Iris pigment epithelial cell (primary cell): ENCODE data around the gene IDS.
"Not testable (repeated sequence)": the region's sequence is repeated elsewhere in the genome, so short reads cannot be mapped to it uniquely, and the experiment has no call there.

Experiments
- DNase-seq: peaks from one replicate; pipeline ENCODE4 v3.0.0-alpha.2; 2011; ENCODE audit warnings: low read depth

The IDS gene

DNA sequence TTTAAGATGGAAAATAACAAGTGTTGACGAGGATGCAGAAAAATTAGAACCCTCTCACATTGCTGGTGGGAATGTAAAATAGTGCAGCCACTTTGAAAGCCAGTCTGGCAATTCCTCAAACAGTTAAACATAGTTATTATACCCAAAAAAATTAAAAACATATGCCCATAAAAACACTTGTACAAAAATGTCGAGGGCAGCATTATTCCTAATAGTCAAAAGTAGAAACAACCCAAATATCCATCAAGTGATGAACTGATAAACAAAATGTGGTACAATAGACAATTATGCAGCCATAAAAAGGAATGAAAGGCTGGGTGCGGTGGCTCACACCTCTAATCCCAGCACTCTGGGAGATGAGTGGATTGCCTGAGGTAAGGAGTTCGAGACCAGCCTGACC lies 6.3 kb downstream of the IDS start:
- DNase-seq, result no peak

DNA sequence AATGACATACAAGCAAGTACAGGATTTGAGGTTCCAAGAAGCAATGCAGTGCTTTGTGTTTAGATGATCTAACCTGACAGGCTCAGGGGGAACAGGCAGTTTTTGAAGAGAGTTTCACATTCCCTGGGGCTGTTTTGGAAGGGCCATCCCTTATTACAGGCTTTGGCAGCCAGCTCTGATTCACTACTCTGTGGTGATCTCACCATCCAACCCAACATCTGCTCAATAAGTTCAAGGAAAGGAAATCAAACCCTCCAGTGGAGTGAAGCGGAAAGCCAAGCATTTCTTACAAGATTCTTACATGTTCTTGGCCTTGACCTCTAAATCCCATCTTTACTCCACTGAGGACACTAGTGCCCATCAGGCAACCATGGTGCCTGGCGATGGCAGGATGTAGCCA lies 7.5 kb downstream of the IDS start:
- peak; percentile 42 for DNase-seq

DNA sequence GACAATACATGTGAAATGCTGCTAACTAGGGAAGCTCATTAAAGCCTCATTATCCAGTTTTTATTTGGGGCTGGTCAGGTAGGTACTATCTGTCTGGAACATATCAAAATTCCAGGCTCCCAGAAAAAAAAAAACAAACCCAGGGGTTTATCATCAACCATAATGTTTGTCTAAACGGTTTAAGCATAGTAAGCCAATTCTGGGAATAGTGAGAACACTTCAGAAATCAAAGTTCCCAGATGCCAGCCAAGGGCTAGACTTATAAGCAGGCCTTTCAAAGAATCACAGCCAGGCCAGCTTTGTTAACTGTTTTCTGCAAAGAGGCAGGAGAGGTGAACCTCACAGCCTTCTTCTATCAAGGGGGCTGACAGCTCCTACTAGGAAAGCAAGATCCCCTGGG lies 8.1 kb downstream of the IDS start:
- no peak for DNase-seq

DNA sequence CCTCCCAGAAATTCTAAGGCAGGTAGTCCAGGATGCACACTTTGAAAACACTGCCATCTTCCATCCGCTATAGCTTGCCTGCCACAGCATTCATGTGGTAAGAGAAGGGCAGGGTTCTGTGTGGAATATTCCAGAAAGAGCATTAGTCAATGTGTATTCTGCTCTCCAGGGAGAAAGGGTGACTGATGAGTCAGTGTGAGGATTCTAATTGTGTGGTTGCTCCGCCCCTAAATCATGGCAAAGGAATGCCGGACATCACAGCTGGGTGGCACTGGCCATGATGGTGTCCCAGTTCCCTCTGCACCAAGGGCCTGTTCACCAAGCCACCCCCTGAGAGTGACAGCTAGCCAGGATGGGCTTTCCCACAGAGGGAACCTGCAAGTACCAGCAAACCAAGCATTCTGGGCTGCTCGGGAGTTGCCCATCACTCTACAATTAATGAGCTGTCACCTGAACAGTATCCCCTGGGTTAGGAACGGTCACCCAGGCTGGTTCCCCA lies 9.5 kb downstream of the IDS start:
- peak; percentile 76 for DNase-seq

DNA sequence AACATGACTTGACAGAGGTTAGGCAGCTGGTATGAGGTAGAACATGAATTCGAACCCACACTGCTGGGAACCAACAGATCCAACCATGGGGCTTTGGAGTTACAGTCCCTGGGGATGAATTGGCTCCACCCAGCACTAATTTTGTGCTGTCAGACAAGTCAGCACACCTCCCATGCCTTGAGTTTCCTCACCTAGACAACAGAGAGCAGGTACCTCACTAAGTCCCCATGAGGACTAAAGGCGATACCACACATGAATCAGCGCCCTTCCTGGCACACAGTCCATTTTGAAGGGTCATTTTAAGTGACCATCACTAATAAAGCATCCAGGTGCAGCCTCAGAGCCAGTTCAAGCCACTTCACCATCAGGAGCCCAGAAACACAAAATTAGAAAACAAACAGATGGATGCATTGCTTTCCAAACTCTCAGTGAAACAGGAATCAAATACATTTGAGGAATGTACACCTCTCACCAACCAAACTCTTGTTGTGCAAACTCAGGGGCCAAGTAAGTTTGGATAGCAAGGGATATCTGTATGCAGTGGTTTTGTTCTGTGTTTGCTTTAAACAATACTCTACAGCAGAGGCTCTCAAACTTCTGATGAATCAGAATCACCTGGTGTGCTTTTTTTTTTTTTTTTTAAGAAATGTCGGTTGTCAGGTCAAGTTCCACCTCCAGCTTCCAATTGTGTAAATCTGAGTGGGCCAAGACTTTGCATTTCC lies 10.1 kb downstream of the IDS start:
- DNase-seq, result no peak

DNA sequence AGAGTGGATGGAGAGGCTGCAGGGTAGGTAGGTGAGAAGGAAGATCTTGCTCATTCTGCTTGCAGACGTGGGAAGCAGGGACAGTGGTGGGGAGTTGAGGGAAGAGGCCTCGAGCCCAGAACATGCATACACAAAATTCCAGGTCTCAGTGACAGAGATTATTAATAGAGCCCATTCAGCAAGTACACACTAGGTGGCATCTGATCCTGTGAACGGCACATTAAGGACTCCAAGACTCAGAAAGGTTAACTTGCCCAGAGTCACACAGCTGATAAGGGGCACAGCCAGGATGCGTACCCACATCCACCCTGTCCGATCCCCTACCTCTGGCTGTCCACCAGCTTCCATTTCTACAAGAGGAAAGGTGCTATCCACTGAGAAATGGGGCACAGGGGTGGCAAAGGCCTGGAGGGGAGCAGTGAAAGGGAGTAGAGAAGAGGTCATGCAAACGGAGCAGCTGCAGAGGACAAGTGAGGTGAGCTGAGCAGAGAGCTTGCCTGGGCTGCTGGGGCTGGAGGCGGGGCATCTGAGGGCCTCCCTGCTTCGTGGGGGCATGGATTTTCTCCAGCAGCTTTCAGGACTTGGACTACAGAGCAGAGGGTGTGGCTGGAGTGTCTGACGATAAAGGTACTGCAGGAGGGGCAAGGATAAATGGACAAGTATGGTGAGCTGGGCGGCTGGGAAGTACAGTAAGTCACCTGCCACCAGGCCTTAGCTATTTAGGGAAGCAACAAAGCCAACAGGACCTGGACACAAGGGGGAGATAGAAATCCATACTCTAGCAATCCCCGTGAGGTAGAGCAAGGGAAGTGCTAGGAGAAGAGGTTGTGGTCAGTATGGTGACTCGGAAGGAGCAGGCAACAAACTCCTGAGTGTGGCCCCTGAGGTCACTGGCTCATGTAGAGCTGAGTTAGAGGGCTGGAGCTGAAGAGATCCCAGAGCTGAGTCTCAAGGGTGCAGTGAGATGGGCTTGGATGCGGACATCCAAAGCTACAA lies 11.2 kb downstream of the IDS start:
- no peak for DNase-seq

DNA sequence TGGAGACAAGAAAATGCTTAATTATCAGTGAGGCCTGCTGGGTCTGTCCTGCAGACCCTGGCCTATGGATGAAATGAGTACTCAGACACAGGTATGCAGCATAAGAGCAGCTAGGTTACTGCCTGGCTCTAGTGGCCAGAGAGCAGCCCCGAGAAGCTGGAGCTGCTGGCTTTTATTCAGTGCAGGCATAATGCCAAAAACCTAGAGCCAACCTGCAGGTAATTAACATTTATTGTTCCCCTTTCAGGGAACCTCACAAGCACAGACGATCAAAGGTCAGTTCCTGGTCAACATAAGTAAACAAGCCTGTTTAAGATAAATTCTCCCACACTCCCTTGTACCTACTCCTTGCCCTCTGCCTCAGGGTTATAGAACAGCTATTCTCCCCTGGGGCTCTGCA lies 13.3 kb downstream of the IDS start:
- no peak for DNase-seq

DNA sequence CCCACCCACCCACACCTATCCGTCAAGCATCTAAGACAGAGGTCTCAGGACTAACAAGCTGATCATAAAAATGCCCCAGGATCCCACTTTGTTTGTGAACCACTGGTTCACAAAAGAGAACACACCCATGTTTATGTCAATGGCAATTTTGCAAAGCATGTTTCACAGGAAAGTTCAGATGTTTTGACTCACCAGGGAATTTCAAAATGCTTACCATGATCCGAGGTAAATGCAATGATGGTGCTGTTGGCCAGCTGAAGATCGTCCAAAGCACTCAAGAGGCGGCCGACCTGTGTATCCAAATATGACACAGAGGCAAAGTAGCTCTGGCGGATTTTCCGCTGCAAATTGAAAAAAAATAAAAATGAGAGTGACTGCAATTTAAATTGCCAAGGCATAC lies 15.0 kb downstream of the IDS start:
- DNase-seq, result no peak

DNA sequence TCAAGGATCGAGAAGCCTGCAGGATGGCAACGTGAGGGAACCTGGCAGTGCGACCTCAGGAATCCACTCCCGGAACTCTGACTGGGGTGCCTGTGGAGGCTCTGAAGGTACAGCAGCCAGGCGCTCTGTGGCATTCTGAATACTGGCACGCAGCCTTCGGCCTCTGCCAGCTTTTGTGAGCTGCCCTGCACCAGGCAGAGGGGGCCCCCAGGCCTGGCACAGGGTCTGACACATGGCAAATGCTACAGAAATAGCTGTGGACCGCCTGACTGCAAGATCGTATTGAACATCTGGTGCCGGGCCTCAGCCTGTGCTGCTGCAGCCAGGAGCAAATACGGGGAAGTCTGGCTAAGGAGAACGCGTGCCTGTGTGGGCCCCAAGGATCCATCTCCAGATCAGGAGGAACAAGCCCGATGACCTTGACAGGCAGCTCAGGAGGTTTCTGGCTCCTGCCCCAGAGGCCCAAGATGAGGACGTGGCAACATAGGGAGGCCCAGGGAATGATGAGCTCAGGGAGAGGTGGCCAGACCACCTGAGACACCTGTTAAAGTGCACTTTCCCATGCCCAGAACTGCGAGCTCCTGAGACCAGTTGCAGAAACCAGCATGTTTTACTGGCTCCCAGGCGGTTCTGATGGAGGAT lies 16.6 kb downstream of the IDS start:
- DNase-seq, result not testable (repeated sequence)

DNA sequence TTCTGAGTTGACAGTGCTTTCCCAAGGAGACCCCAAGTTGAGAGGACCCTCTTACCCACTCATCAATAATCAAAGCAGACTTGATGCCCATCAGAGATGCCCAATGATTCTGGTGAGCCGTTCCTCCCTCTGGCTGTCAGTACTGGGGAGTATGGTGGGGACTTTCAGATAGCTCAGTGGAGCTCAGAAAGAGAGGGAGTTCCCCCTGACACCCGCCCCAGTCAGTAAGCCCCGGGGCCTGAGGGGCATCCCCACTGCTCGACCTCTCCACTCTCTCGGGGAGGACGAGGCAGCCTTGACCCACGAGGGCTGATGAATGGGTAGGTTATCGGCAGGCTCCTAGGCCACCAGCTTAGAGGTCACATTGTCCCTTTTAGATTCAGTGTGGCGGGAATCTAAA lies 17.1 kb downstream of the IDS start:
- not testable (repeated sequence) for DNase-seq

DNA sequence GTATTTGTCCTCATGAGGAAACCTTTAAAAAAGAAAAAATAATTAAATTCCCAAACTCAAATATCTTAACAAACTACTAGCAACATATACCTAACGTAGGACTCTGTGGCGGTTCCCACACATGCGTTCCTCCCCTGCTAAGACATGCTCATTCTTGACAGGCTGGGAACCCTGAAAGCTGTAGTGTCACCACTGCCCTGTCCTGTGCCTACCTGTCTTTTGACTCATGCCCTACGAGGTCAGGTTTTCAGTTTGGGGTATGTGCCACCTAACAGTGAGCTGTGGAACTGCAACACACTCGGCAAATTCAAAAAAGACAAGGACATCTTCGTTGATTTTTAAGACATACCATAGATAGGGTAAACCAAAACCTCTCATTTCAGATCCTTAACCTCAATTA lies 17.8 kb downstream of the IDS start:
- DNase-seq, result no peak

DNA sequence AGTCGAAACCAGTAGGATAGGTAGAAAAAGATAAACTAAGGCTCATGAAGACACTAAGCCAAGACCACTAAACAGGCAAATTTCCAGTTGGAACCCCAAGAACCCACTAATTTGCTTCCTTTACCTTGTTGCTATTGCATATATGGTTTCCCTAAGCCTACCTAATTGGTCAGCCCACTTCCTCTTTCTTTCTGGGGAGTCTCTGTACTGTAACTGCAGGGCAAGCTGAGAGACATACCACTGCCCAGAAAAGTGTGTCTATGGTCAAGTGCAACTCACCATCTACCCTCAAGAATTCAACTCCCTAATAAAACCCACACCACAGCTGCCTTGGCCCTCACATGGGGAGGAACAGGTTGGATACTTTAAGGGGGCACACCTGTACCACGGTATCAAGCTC lies 28.6 kb downstream of the IDS start:
- no peak for DNase-seq

DNA sequence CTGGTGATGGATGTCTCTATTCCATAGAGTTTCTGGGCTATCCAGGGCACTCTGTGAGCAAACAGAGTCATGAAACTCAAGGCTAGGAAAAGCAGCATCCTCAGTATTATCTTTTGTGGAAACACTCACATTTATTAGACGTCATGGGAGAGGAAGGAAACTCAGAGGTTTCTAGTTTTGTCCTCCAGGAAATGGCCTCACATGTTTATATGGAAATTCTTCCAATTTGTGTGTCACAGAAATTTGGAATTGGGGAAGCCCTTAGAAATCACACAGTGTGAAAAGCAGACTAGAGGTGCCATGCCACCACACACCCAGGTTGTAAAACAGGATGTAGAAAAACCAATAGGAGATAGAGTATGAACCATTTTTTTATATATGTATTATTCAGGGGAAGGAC lies 31.1 kb downstream of the IDS start:
- DNase-seq, result no peak

DNA sequence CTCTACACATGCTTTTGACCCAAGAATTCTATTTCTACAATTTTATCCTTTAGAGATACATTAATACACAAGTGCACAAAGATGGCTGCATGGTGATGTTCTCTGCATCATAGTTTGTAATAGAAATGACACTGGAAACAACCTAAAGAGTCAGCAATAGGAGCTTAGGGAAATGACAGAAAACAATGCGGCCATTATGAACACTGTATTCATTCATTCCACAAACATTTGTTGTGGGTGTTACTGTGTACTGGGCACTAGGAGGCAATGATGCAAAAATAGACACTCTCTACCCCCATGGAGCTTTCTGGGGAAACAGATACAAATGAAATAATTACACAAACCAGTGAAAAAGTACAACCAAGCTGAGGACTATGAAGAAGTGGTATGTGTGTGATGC lies 32.0 kb downstream of the IDS start:
- no peak for DNase-seq

DNA sequence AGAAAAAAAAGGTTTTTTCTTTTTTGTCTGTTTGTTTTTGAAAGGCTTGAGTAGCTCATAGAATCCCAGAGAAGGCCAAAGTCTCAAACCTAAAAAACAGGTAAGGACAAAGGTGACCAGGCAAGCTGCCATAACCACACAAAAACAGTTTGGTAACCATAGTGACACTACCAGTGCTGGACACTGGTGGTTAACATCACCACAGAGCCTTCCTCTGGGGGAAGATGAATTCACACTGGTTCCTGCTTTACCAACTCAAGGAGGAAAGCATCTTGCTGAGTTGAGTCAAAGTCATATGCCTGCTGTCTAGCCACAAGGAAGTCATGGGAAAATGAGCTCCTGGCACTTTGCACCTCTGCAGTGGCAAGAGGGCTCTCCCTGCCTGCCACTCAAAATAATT lies 32.5 kb downstream of the IDS start:
- DNase-seq, result no peak

DNA sequence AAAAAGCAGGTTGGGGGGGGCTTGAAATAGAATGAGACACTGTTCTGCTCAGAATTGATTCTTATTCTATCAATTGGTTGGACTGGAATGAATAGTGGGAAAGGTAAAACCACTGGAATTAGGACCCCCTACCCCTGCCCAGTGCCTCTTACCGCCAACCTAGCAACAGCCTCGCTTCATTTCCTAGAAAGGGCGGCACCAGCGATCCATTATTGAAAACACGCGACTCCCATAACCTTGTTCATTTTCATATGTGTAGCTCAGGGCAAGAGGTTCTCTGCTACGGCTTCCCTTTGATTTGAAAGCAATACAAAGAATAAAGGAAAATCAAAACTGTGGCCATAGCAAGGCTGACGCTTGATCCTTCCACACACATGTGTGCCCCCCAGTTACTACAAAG lies 33.7 kb downstream of the IDS start:
- no peak for DNase-seq

DNA sequence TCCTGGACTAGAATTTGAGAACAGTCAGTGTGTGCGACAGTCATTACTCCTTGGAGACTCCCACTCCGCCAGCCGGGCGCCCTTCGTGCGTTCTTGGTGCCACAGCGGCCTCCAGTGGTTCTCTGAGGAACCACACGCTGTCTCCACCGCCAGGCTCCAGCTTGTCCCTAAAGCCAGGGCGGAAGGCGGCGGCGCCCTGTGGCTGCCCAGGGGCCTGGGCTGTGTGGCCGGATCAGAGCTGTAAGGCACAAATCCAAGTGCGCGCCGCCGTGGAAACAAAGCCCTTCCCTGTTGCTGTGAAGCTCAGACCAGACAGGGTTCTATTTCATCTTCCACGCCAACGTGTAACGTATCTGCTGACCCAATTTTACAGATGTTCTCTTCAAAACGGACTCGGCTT lies 34.2 kb downstream of the IDS start:
- DNase-seq, result peak; percentile 41

DNA sequence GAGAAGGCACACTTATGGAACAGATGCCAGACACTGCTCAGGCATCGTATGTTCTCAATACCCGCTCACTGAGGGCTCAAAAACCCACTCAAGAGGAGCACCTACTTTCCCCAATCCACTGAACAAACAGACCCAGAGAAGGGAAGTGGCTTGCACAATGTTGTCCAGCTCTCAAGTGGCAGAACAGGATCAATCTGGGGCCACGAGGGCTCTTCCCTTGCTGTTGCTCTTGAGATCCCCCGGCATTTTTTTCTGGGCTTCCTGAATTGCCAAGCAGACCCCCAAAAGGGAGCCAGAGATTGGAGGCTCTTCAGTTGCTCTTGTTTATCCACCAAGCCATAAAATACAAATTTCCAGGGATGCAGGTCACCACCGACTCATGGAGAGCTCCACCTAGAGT lies 35.7 kb downstream of the IDS start:
- no peak for DNase-seq

DNA sequence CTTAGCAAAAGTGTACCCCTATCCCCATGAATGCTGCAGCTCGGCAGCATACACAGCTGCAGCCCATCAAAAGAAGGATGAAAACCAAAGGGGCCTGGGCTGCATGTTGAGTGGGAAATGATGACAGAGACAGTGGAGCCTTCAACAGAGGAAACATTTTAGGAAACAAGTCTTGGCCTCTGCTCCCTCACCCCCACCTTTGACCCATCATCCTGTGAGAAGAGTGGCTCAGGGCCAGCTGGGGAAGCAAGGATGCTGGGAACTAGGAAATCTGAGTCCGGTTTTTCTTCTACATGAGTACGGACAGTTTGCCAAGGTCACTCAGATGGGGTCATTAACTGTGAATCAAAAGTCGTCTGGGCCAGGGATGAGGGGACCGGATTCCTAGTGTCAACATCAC lies 37.2 kb downstream of the IDS start:
- no peak for DNase-seq

DNA sequence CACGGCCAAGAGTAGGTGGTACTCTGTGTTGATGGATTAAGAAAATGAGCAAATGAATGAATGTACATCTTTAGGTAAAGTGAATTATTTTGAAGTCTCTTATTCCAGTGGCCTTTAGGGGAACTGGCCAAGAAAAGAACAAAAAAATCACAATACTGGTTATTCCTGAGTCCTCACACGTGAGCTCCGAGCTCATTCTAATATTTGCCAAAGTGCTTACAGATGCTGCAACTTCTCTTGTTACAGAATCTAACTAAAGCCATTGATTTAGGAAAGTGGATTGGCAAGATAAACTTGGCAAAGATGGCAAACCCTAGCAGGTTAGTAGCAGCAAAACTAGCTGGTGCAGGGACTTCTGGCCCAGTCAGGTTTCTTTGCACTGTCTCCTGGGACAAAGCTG lies 37.6 kb downstream of the IDS start:
- no peak for DNase-seq

DNA sequence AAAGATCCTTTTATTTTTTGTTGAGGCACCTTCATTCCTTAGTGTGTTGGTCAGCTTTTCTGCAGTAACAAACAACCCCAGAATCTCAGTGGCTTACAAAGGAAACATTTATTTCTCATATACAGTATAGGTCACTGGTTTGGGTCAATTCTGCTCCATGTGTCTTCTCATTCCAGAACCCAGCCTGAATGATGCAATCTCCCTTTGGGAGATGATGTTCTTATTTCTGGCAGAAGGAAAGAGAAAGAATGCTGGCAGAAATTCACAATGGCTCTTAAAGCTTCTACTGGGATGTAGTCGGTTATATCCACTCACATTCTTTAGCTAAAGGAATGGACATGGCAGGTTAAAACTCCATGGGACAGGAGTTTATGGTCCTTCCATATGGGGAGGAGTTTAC lies 42.3 kb downstream of the IDS start:
- DNase-seq, result no peak

DNA sequence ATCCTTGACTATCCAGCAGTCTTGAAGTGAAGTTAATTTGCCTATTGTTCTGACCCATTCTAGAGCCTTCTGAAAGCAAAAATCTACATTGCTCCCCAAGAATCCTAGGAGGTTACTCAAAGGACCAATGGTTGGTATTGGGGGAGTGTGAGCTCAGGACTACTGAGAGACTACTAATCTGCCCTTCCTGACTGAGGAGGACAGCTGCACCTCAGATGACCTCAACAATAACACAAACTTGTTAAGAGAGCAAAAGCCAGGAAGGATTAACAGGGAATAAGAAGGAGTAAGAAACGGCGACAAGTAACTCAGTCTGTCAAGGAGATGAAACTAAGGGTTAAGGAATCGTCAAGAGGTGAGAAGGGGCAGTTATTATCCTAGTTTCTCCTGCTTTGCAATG lies 43.4 kb downstream of the IDS start:
- DNase-seq, result no peak

DNA sequence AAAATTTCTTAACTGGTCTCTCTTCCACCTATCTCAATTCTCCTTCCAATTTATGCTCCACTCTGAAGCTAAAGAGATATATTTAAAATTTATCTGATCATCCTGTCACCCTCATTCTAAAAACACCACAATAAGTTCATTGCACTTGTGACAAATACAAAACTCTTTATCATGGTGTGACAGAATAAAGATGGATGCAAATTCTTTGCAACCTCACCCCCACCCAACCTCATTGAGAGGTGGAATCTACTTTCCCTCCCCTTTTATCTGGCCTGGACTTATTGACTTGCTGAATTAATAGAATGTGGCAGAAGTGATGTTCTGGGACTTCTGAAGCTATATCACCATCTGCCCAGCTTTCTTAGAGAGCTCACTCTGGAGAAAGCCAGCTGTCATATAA lies 46.5 kb downstream of the IDS start:
- no peak for DNase-seq
